Measurements from ENCODE around the gene COG7. TPM values are rescaled to one million over a fixed set of nuclear protein-coding genes. Genes with fewer than 3 reads are reported as not detected.

COG7 gene
- total and polyA plus RNA-seq, 2 donors (not counting 3 experiments of a cell fraction or from before 2014, with no cell fraction given): 24.1 to 42.0 TPM

- FAIRE-seq: no peak
- no peaks in the 10 kb centered on the region for H3K27me3 ChIP-seq (ENCODE audit: control insufficient read depth in 2 of 2, insufficient read depth in 2 of 2, low read length in 2 of 2)
- no peak for DNase-seq (ENCODE audit: low read depth, low spot score)
- no peaks in the 10 kb centered on the region for H3K9me1 ChIP-seq (replicated peaks; ENCODE audit: control insufficient read depth, extremely low read depth, insufficient read depth, low read length)
- peaks cover 12% of the 10 kb centered on the region in 2 experiments for H3K36me3 ChIP-seq (ENCODE audit: control insufficient read depth in 2 of 2, extremely low read depth in 1 of 2, insufficient read depth in 2 of 2, low read length in 2 of 2)
- POLR2A ChIA-PET: no interaction called here
- dilution Hi-C loops (cut with MboI; ENCODE audit: extremely low pct_ligation_motif_present, low sequenced_read_pairs) (no loop called here), intact Hi-C loops (cut with micrococcal nuclease) (no loop called here)
- CTCF ChIA-PET: interaction anchor here (1.8 kb wide), 1 partner anchor 29 kb away, joined by 5 read pairs; no protein-coding TSS in a partner anchor
- no TSS peak for BruUV-seq (replicated peaks)
- peaks cover 3% of the 10 kb centered on the region for H3K4me1 ChIP-seq (ENCODE audit: control insufficient read depth, extremely low read depth, insufficient read depth, low read length)
- H2AFZ ChIP-seq (ENCODE audit: low read depth, low read length): no peak overlapping the region
- H3K27ac ChIP-seq (ENCODE audit: insufficient read depth, low read depth, low read length): no peak overlapping the region
- H3K4me3 ChIP-seq (replicated peaks in 1 of 3; ENCODE audit: insufficient read depth in 1 of 3, low read depth in 1 of 3, low read length in 3 of 3): no peak overlapping the region
- no peak overlapping the region for H3K9ac ChIP-seq (replicated peaks; ENCODE audit: extremely low read depth, insufficient read depth, low read length)
- TF ChIP-seq POLR2AphosphoS5 (IDR thresholded peaks at IDR 0.05; ENCODE audit: insufficient read depth, low read depth, low read length): no peak
- no peak for TF ChIP-seq GATA2 (IDR thresholded peaks at IDR 0.05; ENCODE audit: insufficient read depth, insufficient read length, low read depth, low read length)
- TF ChIP-seq MYC (IDR thresholded peaks at IDR 0.05; ENCODE audit: low read depth, low read length): no peak
- TF ChIP-seq, protein P1, sequence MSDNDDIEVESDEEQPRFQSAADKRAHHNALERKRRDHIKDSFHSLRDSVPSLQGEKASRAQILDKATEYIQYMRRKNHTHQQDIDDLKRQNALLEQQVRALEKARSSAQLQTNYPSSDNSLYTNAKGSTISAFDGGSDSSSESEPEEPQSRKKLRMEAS (IDR thresholded peaks at IDR 0.05; ENCODE audit: insufficient read depth, insufficient read length): no peak
- TF ChIP-seq EZH2 (IDR thresholded peaks at IDR 0.05; ENCODE audit: borderline replicate concordance, low read depth, low read length, severe bottlenecking): no peak
- no peak for TF ChIP-seq JUN (IDR thresholded peaks at IDR 0.05; ENCODE audit: borderline replicate concordance, insufficient read depth, insufficient read length, low read depth)
- TF ChIP-seq, protein P2, sequence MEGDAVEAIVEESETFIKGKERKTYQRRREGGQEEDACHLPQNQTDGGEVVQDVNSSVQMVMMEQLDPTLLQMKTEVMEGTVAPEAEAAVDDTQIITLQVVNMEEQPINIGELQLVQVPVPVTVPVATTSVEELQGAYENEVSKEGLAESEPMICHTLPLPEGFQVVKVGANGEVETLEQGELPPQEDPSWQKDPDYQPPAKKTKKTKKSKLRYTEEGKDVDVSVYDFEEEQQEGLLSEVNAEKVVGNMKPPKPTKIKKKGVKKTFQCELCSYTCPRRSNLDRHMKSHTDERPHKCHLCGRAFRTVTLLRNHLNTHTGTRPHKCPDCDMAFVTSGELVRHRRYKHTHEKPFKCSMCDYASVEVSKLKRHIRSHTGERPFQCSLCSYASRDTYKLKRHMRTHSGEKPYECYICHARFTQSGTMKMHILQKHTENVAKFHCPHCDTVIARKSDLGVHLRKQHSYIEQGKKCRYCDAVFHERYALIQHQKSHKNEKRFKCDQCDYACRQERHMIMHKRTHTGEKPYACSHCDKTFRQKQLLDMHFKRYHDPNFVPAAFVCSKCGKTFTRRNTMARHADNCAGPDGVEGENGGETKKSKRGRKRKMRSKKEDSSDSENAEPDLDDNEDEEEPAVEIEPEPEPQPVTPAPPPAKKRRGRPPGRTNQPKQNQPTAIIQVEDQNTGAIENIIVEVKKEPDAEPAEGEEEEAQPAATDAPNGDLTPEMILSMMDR (IDR thresholded peaks at IDR 0.05; ENCODE audit: extremely low read depth in 1 of 2, insufficient read depth in 1 of 2, low read depth in 1 of 2, low read length in 2 of 2): no peak
- no peak for TF ChIP-seq POLR2A (IDR thresholded peaks at IDR 0.05; ENCODE audit: low read depth, low read length)
- TF ChIP-seq FOS (IDR thresholded peaks at IDR 0.05; ENCODE audit: borderline replicate concordance, insufficient read depth, low read length): no peak
- H3K4me2 ChIP-seq (ENCODE audit: insufficient read depth, low read length): no peak overlapping the region
- no peaks in the 10 kb centered on the region for H4K20me1 ChIP-seq (replicated peaks; ENCODE audit: control insufficient read depth, extremely low read depth, insufficient read depth, low read length)
- H3K9me3 ChIP-seq (replicated peaks; ENCODE audit: control insufficient read depth, insufficient read depth, low read length): no peaks in the 10 kb centered on the region
- no peaks in the 10 kb centered on the region for H3K79me2 ChIP-seq (ENCODE audit: control insufficient read depth, insufficient read depth, low read length)
These were observed 46.3 kb downstream of the COG7 start for GRCh38 chr16:23406546-23407240.
